Measurements from ENCODE around the gene RIMKLA. TPM values are rescaled to one million over a fixed set of nuclear protein-coding genes. Genes with fewer than 3 reads are reported as not detected.

Gene RIMKLA
- total and polyA plus RNA-seq, 10 of the 15 experiments (the other 5 are each of a cell fraction or from before 2014, with no cell fraction given), result 0.01 to 0.52 (median 0.08) TPM

DNA sequence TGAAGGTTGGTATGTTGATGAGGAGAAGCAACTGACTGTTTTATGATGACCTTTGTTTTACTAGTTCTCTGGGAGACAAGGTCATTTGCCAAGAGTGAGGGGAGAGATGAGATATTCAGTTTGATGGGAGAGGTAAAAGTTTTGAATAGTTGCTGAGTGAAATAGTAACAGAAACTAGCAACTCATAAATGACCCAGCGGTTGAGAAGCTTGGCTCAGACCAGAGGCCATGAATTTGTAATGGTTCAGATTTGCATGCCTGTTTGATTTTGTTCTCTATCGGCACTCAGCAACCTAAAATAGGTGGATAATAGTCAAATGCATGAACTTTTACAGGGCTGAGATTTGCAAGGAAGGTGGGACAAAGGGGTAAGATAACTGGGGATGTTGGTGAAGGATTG, 89.1 kb downstream of the RIMKLA start (continued):
- no peak for TF ChIP-seq MYC (IDR thresholded peaks at IDR 0.05; ENCODE audit: insufficient read depth, insufficient read length, insufficient replicate concordance, low read length, severe bottlenecking)
- TF ChIP-seq, protein P1, sequence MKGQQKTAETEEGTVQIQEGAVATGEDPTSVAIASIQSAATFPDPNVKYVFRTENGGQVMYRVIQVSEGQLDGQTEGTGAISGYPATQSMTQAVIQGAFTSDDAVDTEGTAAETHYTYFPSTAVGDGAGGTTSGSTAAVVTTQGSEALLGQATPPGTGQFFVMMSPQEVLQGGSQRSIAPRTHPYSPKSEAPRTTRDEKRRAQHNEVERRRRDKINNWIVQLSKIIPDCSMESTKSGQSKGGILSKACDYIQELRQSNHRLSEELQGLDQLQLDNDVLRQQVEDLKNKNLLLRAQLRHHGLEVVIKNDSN (IDR thresholded peaks at IDR 0.05; ENCODE audit: borderline replicate concordance, extremely low read length, insufficient read depth, low read depth, low read length), result no peak
- TF ChIP-seq EED (IDR thresholded peaks at IDR 0.05; ENCODE audit: low read depth), result 0 out of 2 replicates have a peak, but pooled peaks have one; percentile 35
- TF ChIP-seq POU2F2 (IDR thresholded peaks at IDR 0.05; ENCODE audit: borderline replicate concordance, low read depth, low read length), result peak; percentile 59; the same call in 1 of the 3 replicates
- no peak for TF ChIP-seq SRF (IDR thresholded peaks at IDR 0.05; ENCODE audit: low read depth in 2 of 2, low read length in 2 of 2)
- no peak for TF ChIP-seq CHD4 (IDR thresholded peaks at IDR 0.05)
- peak; percentile 14; the same call in 1 of the 2 replicates for TF ChIP-seq BCL11A (IDR thresholded peaks at IDR 0.05; ENCODE audit: low read depth, low read length)
- no peak for TF ChIP-seq RELA (IDR thresholded peaks at IDR 0.05; ENCODE audit: borderline replicate concordance, partially characterized antibody)
- TF ChIP-seq ZSCAN29 (IDR thresholded peaks at IDR 0.05), result no peak
- TF ChIP-seq PBX3 (IDR thresholded peaks at IDR 0.05; ENCODE audit: insufficient replicate concordance, low read depth, low read length), result no peak

Other genes with a start within 250 kb of the RIMKLA start
- not detected in 2 replicates for gene GUCA2B, start 227.4 kb upstream of the RIMKLA start, total RNA-seq (2014; rRNA removed)
- not detected in 2 replicates for gene GUCA2B, start 227.4 kb upstream of the RIMKLA start, total RNA-seq (2014; rRNA removed; fragmentation: Illumina TruSeq; extraction: Trizol)
- gene GUCA2B, start 227.4 kb upstream of the RIMKLA start, total RNA-seq (2021), result not detected in 2 replicates
- not detected in 2 replicates for gene GUCA2B, start 227.4 kb upstream of the RIMKLA start, polyA plus RNA-seq (2011; rRNA removed)
- gene GUCA2B, start 227.4 kb upstream of the RIMKLA start, polyA plus RNA-seq (2014; fragmentation: Illumina TruSeq; extraction: Trizol), result not detected in 2 replicates
- not detected for gene GUCA2B, start 227.4 kb upstream of the RIMKLA start, polyA plus RNA-seq (2014; fragmentation: Nextera tagmentation; extraction: Ambion mirVana)
- not detected in 2 replicates for gene GUCA2B, start 227.4 kb upstream of the RIMKLA start, polyA plus RNA-seq (2014; rRNA removed)
- not detected for gene GUCA2B, start 227.4 kb upstream of the RIMKLA start, polyA plus RNA-seq (2016; fragmentation: Nextera tagmentation; extraction: Ambion mirVana)
- gene GUCA2A, start 216.0 kb upstream of the RIMKLA start, total RNA-seq (2014; rRNA removed), result not detected in 2 replicates
- gene GUCA2A, start 216.0 kb upstream of the RIMKLA start, total RNA-seq (2014; rRNA removed; fragmentation: Illumina TruSeq; extraction: Trizol), result not detected in 2 replicates
- gene GUCA2A, start 216.0 kb upstream of the RIMKLA start, total RNA-seq (2021), result not detected in 2 replicates
- not detected in 2 replicates for gene GUCA2A, start 216.0 kb upstream of the RIMKLA start, polyA plus RNA-seq (2011; rRNA removed)
- not detected in 2 replicates for gene GUCA2A, start 216.0 kb upstream of the RIMKLA start, polyA plus RNA-seq (2014; fragmentation: Illumina TruSeq; extraction: Trizol)
- gene GUCA2A, start 216.0 kb upstream of the RIMKLA start, polyA plus RNA-seq (2014; fragmentation: Nextera tagmentation; extraction: Ambion mirVana), result not detected
- gene GUCA2A, start 216.0 kb upstream of the RIMKLA start, polyA plus RNA-seq (2014; rRNA removed), result not detected in 2 replicates
- gene GUCA2A, start 216.0 kb upstream of the RIMKLA start, polyA plus RNA-seq (2016; fragmentation: Nextera tagmentation; extraction: Ambion mirVana), result not detected
- gene FOXJ3, start 45.6 kb upstream of the RIMKLA start, total RNA-seq (2014; rRNA removed), result 28.3 and 34.8 TPM in 2 replicates
- gene FOXJ3, start 45.6 kb upstream of the RIMKLA start, total RNA-seq (2014; rRNA removed; fragmentation: Illumina TruSeq; extraction: Trizol), result 20.5 and 22.4 TPM in 2 replicates
- 33.6 and 36.8 TPM in 2 replicates for gene FOXJ3, start 45.6 kb upstream of the RIMKLA start, total RNA-seq (2021)
- 41.5 and 54.2 TPM in 2 replicates for gene FOXJ3, start 45.6 kb upstream of the RIMKLA start, polyA plus RNA-seq (2011; rRNA removed)
- gene FOXJ3, start 45.6 kb upstream of the RIMKLA start, polyA plus RNA-seq (2014; fragmentation: Illumina TruSeq; extraction: Trizol), result 31.7 and 35.5 TPM in 2 replicates
- gene FOXJ3, start 45.6 kb upstream of the RIMKLA start, polyA plus RNA-seq (2014; fragmentation: Nextera tagmentation; extraction: Ambion mirVana), result 10 to 100 TPM in 1 of 2 experiments, 1 to 10 TPM in 1; 9.5 to 11.9 TPM
- gene FOXJ3, start 45.6 kb upstream of the RIMKLA start, polyA plus RNA-seq (2014; rRNA removed), result 19.1 and 19.8 TPM in 2 replicates
- 10 to 100 TPM; 19.1 to 27.0 TPM for gene FOXJ3, start 45.6 kb upstream of the RIMKLA start, polyA plus RNA-seq (2016; fragmentation: Nextera tagmentation; extraction: Ambion mirVana)
- gene ZMYND12, start 75.2 kb downstream of the RIMKLA start, total RNA-seq (2014; rRNA removed), result 0.34 and 1.1 TPM in 2 replicates
- 0.55 and 1.4 TPM in 2 replicates for gene ZMYND12, start 75.2 kb downstream of the RIMKLA start, total RNA-seq (2014; rRNA removed; fragmentation: Illumina TruSeq; extraction: Trizol)
- 0.24 and 0.36 TPM in 2 replicates for gene ZMYND12, start 75.2 kb downstream of the RIMKLA start, total RNA-seq (2021)
- gene ZMYND12, start 75.2 kb downstream of the RIMKLA start, polyA plus RNA-seq (2011; rRNA removed), result 0.62 and 0.79 TPM in 2 replicates
- 0.86 and 0.87 TPM in 2 replicates for gene ZMYND12, start 75.2 kb downstream of the RIMKLA start, polyA plus RNA-seq (2014; fragmentation: Illumina TruSeq; extraction: Trizol)
- under 1 TPM; 0.68 to 0.69 TPM for gene ZMYND12, start 75.2 kb downstream of the RIMKLA start, polyA plus RNA-seq (2014; fragmentation: Nextera tagmentation; extraction: Ambion mirVana)
- gene ZMYND12, start 75.2 kb downstream of the RIMKLA start, polyA plus RNA-seq (2014; rRNA removed), result 0.47 and 0.83 TPM in 2 replicates
- under 1 TPM; 0.26 to 0.67 TPM for gene ZMYND12, start 75.2 kb downstream of the RIMKLA start, polyA plus RNA-seq (2016; fragmentation: Nextera tagmentation; extraction: Ambion mirVana)
- 35.6 and 49.2 TPM in 2 replicates for gene PPCS, start 75.8 kb downstream of the RIMKLA start, total RNA-seq (2014; rRNA removed)
- 44.7 and 46.6 TPM in 2 replicates for gene PPCS, start 75.8 kb downstream of the RIMKLA start, total RNA-seq (2014; rRNA removed; fragmentation: Illumina TruSeq; extraction: Trizol)
- gene PPCS, start 75.8 kb downstream of the RIMKLA start, total RNA-seq (2021), result 42.6 and 44.8 TPM in 2 replicates
- 37.4 and 56.9 TPM in 2 replicates for gene PPCS, start 75.8 kb downstream of the RIMKLA start, polyA plus RNA-seq (2011; rRNA removed)
- gene PPCS, start 75.8 kb downstream of the RIMKLA start, polyA plus RNA-seq (2014; fragmentation: Illumina TruSeq; extraction: Trizol), result 44.1 and 57.2 TPM in 2 replicates
- 10 to 100 TPM; 57.1 to 63.2 TPM for gene PPCS, start 75.8 kb downstream of the RIMKLA start, polyA plus RNA-seq (2014; fragmentation: Nextera tagmentation; extraction: Ambion mirVana)
- gene PPCS, start 75.8 kb downstream of the RIMKLA start, polyA plus RNA-seq (2014; rRNA removed), result 41.0 and 58.2 TPM in 2 replicates
- 10 to 100 TPM; 74.4 to 79.4 TPM for gene PPCS, start 75.8 kb downstream of the RIMKLA start, polyA plus RNA-seq (2016; fragmentation: Nextera tagmentation; extraction: Ambion mirVana)
- gene CCDC30, start 82.5 kb downstream of the RIMKLA start, total RNA-seq (2014; rRNA removed), result 0.60 and 0.96 TPM in 2 replicates
- gene CCDC30, start 82.5 kb downstream of the RIMKLA start, total RNA-seq (2014; rRNA removed; fragmentation: Illumina TruSeq; extraction: Trizol), result 1.0 and 1.1 TPM in 2 replicates
- 1.8 and 1.9 TPM in 2 replicates for gene CCDC30, start 82.5 kb downstream of the RIMKLA start, total RNA-seq (2021)
- gene CCDC30, start 82.5 kb downstream of the RIMKLA start, polyA plus RNA-seq (2011; rRNA removed), result 1.3 and 2.7 TPM in 2 replicates
- 0.46 and 0.84 TPM in 2 replicates for gene CCDC30, start 82.5 kb downstream of the RIMKLA start, polyA plus RNA-seq (2014; fragmentation: Illumina TruSeq; extraction: Trizol)
- 1 to 10 TPM in 1 of 2 experiments, under 1 TPM in 1; 0.64 to 1.3 TPM for gene CCDC30, start 82.5 kb downstream of the RIMKLA start, polyA plus RNA-seq (2014; fragmentation: Nextera tagmentation; extraction: Ambion mirVana)
- gene CCDC30, start 82.5 kb downstream of the RIMKLA start, polyA plus RNA-seq (2014; rRNA removed), result 0.47 and 0.79 TPM in 2 replicates
- gene CCDC30, start 82.5 kb downstream of the RIMKLA start, polyA plus RNA-seq (2016; fragmentation: Nextera tagmentation; extraction: Ambion mirVana), result 1 to 10 TPM in 1 of 2 experiments, under 1 TPM in 1; 0.88 to 1.5 TPM

Data from GM12878 (cell line).